Activated CD4-positive, alpha-beta T cell treated with anti-CD3 and anti-CD28 coated beads, Interleukin-2, amount 50 U/mL, for 16 hours (primary cell): ENCODE measurements around the gene CD244.
A peak's percentile ranks its signal among the peaks of the same experiment; 100 is the strongest.
"Not testable (repeated sequence)": the region's sequence is repeated elsewhere in the genome, so short reads cannot be mapped to it uniquely, and the experiment has no call there.

Experiments
- DNase-seq: peaks from one replicate; pipeline ENCODE4 v3.0.0-alpha.2; 2020

CD244 gene

DNA sequence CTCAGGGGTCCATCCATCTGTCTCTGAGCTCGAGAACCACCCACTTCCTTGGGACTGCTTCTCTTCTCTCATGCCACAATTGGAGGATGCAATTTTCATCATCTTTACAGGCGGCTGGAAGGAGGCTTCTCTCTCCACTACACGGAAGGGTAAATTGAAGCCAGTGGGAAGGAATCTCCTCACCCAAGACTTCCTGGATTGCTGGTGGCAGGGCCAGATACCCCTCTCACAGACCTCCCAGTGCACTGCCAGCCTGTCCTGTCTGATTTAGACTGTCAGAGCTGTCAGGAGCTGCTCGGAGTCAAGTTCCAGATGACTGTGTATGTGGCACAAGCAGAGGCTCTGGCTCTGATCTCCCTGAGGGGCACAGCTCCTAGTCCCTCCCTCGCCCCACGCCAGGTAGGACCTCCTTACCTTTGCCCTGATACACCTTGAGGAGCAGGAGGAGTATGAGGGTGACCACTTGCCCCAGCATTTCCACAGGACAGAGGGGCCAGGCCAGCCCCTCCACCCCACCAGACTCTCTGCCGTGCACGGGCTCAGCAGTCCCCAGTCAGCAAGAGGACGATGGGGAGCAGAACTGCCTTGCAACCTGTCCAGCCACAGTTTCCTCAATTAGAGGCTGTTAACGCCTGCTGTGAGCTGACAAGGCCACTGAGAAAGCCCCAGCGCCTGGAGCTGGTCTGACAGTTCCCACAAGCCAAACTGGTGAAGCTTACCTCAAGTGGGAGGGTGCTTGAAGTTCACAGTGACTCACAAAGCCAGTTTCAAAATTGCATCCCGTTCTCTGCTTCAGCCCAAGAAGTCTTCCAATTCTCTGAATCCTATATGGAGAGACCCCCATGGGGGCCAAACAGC lies at the start of gene CD244:
Gene CD244 (minus strand): TSS at position 685 of the 858 bp plus-strand sequence. CDS start 210 bp downstream, at position 475.
- peak; percentile 81 for DNase-seq

DNA sequence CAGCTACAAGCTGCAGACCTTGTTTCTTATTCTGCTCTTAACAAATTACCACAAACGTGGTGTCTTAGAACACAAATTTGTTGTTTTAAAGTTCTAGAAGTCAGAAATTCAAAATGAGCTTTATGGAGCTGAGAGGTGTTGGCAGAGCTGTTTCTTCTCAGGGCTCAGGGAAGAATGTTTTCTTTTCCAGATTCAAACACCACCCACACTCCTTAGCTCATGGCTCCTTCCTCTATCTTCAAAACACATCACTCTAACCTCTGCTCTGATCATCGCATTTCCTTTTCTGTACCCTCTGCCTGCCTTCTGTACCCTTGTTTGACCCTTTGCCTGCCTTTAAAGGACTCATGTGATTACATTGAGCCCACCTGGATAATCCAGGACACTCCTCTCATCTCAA lies 49.2 kb upstream of the CD244 start:
- no peak for DNase-seq

GRCh38 chr1:160911441-160911840 lies 48.8 kb upstream of the CD244 start:
- DNase-seq: no peak

DNA sequence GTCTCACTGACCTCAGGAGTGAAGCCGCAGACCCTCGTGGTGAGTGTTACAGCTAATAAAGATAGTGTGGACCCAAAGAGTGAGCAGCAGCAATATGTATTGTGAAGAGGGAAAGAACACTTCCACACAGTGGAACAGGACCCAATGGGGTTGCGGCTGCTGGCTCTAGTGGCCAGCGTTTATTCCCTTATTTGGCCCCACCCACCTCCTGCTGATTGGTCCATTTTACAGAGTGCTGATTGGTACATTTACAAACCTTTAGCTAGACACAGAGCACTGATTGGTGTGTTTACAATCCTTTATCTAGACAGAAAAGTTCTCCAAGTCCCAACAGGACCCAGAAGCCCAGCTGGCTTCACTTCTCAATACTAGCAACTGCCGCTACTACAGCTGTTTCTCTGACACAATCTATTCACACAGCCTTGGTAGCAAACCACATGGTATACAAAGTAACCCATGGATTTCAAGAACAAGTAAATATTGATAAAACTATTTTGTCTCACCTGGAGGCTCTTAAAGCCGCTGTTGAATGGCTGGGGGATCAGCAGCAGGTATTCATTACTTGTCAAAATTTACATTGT lies 47.6 kb upstream of the CD244 start:
- no peak for DNase-seq

GRCh38 chr1:160907976-160908375 lies 45.3 kb upstream of the CD244 start:
- no peak for DNase-seq

DNA sequence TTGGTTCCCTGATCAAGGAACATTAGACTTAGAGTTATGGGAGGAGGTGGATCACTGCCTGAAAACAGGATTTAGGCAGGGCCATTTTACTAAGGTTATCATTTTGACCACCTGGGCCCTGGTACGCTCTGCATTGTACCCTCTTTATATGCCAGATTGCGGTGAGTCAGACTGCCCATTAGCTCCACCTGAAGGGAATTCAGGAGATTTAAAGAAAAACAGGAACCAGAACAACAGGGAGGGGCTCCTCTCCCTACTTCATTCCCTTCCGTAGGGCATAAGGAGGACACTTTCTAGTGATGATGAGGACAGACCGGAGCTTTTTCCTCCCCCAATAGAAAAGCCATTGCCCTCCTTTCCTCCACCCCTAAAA lies 42.9 kb upstream of the CD244 start:
- no peak for DNase-seq

DNA sequence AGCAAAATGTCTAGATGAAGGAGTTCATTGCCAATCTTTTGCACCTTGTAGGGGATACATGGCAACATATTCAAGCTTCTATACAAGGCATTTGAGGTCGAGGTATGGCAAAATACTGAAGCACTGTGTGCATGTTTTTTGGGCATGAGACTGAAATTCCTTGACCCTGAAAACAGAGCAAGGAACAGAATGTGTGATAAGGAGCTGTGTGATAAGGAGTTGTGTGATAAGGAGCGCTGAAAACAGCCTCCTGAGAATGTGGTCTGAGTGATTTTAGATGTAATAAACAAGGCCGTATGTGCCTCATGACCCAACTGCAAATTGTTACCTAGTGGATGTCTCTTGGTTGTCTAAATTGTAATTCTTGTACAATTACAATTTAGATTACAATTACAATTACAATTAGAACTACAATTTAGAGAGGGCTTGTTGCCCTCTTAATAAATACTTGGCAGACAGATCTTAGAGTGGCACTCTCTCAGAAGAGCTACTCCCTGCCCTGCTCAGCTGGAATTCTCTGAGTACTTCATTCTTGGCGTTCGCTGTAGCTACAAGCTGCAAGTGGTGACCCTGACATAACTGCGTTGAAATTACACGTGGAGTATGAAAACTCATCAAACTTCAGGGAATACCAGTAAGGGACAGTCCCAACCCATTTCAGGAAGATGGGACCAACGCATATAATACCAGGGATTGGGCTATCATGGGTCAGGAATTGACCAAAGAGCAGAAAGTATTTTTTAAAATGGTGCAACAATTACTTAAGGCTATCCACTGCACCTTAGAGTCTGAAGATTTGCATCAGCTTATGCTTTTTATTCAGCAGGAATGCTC lies 42.3 kb upstream of the CD244 start:
- DNase-seq: no peak

DNA sequence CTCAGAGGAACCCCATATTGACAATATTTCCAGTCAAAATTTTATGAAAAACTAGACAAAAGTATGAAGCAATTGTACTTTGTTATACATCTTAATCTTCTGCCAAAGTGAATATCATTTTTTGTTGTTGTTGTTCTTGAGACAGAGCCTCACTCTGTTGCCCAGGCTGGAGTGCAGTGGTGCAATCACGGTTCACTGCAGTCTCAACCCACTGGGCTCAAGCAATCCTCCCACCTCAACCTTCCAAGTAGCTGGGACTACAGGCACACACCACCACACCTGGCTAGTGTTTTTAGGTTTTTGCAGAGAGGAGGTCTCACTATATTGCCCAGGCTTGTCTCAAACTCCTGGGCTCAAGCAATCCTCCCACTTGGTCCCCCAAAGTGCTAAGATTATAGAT lies 39.6 kb upstream of the CD244 start:
- not testable (repeated sequence) for DNase-seq

DNA sequence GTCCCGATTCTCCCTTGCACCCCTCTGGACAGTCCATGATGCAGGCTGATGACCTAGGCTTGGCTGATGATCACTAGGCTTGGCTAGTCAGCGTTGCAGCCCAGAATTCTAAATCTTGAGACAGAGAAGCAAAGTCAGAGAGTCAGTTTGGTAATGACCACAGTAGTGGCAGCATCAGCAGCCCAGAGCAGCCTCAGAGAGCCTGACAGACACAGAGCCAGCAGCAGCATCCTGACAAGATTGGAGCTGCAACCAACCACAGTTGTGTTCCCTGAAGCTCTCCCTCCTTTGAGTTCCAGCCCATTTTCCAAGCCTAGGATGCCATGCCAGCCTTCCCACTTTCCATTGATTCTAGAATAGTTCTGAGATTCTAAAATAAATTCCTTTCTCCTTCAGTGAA lies 39.1 kb upstream of the CD244 start:
- no peak for DNase-seq

DNA sequence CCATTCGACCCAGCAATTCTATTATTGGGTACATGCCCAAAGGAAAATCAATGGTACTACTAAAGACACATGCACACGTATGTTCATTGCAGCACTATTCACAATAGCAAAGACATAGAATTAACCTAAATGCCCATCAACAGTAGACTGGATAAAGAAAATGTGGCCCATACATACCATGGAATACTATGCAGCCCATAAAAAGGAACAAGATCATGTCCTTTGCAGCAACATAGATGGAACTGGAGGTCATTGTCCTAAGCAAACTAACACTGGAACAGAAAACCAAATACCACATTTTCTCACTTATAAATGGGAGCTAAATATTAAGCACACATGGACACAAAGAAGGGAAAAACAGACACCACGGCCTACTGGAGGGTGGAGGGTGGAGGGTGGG lies 38.0 kb upstream of the CD244 start:
- not testable (repeated sequence) for DNase-seq

- not testable (repeated sequence) for DNase-seq
Measured at GRCh38 chr1:160894368-160895135, 31.9 kb upstream of the CD244 start.

- no peak for DNase-seq
Measured at GRCh38 chr1:160891474-160891873, 28.8 kb upstream of the CD244 start.

DNA sequence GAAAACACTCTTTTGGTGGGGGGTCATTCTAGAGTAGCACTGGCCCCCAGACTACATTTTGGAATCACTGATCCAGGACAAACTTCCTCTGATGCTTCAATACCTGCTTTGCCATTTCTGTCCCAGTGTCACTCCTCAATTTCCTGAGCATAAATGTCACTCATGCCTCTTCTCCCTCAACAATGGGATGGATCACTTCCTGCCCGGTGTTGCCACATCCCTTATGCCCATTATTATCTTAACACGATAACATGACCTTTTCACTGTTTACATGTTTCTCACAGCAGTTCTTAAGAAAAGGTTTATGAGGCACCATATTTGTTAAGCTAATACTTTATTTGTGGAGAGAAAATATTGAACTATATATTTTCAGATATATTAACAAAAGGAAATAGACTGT lies 26.2 kb upstream of the CD244 start:
- DNase-seq: no peak

GRCh38 chr1:160887071-160887470 lies 24.4 kb upstream of the CD244 start:
- DNase-seq: no peak

GRCh38 chr1:160885042-160885441 lies 22.4 kb upstream of the CD244 start, which contains the start of gene ITLN1:
ITLN1 (minus strand) TSS chr1:160885180; CDS start chr1:160884877, 303 bp downstream.
- no peak for DNase-seq

DNA sequence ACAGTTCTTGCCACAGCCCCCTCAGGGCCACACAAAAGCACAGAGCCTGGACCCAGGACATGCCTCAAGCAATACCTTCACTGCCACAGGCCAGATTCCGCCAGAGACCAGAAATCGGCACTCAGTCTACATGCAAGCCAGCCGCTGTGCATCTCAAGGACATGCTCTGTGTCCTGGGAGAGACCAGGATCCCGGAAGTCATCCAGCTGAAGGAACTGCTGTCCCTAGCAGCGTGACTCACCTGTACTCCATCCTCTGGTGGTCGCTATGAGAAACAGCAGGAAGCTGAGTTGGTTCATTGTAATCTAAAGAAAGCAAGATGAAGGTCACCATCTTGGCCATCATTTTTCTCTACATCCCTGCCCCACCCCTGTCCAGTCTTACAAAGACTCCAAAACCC lies 21.9 kb upstream of the CD244 start:
- no peak for DNase-seq

- DNase-seq: no peak
Measured at GRCh38 chr1:160883581-160884513, 21.2 kb upstream of the CD244 start.

DNA sequence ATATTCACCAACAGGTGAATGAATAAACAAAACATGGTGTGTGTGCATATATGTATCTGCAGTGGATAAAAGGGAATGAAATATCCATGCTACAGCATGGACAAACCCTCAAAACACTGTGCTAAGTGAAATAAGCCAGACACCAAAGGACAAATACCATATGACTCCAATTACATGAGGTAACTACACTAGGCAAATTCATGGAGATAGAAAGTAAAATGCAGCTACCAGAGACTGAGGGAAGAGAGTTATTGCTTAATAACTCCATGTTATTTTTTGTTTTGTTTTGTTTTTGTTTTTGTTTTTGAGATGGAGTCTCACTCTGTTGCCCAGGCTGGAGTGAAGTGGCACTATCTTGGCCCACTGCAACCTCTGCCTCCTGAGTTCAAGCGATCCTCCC lies 19.9 kb upstream of the CD244 start:
- DNase-seq: no peak

GRCh38 chr1:160881264-160881663 lies 18.6 kb upstream of the CD244 start:
- DNase-seq: not testable (repeated sequence)

- DNase-seq: no peak
Measured at GRCh38 chr1:160880216-160880615, 17.5 kb upstream of the CD244 start.

DNA sequence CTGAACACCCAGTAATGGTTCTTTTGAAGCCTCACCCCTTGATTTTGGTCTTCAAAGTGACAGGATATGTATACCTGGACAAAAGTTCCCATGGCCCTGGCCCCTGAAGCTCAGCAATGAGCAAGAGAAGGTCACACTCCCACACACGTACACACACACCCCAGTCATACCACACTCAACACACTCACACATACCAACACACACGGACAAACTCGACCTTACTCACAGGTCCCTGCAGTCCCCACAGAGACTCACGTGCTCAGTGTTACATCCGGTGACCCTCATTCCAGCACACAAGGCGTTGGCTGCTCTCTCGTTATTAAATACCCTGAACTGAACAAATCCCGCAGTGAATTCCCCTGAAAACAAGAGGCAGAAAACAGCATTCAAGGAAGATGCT lies 16.4 kb upstream of the CD244 start:
- no peak for DNase-seq

- DNase-seq: peak; percentile 35
Measured at GRCh38 chr1:160877221-160877620, 14.5 kb upstream of the CD244 start.
